GM21737 (cell line): Measurements from ENCODE around the gene ATXN10.
"Not testable (repeated sequence)": the region's sequence is repeated elsewhere in the genome, so short reads cannot be mapped to it uniquely, and the experiment has no call there.

Experiments used
- ATAC-seq: cut with Tn5 transposase; IDR thresholded peaks from one replicate; pipeline ENCODE4 v1.9.1; 2021; ENCODE audit warnings: mild to moderate bottlenecking, moderate library complexity; ENCODE audit not compliant: unreplicated experiment

ATXN10 gene

DNA sequence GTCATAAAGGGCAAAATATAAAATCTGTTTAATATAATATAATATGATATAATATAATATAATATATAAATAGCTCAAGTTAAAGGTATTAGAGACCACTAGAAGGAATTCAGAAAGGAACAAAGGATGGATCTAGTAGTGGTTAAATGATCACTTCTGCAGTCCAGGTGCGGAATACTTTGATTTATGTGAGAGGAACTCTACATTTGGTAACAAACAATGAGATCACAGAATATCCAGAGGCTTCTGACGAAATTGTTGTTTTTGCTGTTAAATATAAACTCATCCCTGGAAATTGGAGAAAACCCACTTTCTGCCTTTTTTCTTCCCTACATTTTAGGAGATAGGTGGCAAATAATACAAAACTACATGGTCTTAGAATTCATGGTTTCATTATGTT lies 36.0 kb downstream of the ATXN10 start:
- no peak for ATAC-seq

DNA sequence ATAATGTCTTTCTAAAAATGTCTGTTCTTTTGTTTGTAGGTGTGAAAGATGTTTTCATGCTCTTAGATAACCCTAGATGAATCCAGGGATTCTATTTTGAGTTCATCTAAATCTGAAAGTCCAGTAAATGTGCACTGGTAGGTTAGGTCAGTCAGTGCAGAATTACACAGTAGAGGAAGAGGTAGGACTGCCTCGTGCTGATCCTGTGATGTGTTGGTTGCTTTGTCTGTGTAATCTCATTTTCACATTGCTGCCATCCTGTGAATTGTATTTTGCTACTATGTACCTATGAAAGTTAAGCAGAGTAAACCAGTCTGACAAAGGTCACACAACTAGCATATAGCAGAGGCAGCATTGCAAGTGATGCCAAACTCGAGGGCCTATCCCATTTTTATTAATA lies 36.5 kb downstream of the ATXN10 start:
- ATAC-seq: no peak

DNA sequence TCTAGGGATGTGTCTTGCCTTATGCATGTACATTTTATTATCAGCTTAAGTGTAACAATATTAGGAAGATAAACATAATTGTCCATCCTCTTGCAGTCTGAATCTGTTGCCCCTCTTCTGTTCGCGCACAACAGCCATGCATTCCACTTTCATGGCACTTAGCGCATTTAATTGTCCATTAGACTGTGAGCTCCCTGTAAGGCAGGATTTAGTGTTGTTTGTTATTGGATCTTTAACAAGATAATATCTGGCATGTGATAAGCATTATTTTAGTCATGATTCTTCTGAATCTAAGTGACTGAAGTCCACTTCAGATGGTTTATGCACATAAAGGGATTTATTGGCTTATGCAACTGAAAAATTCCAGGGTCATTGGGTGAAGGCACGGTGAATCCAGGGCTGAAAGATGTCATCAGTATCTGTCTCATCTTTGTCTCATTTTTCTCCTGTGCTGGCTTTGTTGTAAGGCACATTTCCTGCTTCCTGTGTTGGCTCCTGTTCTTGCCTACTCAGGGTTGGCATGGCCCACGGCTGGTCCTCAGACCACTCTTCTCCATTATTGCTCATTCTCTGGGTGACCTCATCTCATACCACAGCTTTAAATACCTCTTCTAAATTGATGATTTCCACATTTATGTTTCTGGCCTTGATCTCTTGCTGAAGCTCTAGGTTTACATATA lies 37.6 kb downstream of the ATXN10 start:
- no peak for ATAC-seq

DNA sequence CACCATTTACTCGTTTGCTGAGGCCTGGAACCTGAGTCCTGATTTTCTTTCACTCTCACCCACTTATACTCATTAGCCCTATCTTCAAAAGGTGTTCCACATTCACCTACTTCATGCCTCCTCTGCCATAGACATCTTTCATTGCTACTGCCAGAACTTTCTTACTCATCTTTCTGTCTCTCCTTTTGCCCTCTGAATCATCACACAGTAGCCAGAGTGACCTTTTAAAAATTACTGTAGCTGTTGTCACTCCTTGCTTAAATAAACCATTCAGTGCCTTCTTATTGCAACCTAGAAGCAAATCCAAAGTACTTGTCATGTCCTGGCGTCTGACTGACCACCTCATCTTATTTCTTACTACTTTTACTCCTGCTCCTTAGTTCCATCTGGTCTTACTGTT lies 38.2 kb downstream of the ATXN10 start:
- no peak for ATAC-seq

DNA sequence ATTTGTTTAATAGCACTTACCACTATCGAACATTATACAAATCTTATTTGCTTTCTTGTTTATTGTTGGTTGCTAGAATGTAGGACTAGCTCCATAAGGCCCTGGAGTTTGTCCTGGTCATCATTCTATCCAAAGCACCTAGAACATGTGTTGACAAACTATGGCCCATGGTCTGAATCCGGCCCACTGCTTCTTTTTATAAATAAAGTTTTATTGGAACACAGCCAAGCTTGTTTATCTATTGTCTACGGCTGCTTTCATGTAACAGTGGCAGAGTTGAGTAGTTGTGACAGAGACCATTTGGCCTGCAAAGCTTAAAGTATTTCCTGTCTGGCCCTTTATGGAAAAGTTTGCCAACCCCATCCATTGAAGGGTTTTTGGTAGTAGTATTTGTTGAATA lies 38.8 kb downstream of the ATXN10 start:
- ATAC-seq: no peak

DNA sequence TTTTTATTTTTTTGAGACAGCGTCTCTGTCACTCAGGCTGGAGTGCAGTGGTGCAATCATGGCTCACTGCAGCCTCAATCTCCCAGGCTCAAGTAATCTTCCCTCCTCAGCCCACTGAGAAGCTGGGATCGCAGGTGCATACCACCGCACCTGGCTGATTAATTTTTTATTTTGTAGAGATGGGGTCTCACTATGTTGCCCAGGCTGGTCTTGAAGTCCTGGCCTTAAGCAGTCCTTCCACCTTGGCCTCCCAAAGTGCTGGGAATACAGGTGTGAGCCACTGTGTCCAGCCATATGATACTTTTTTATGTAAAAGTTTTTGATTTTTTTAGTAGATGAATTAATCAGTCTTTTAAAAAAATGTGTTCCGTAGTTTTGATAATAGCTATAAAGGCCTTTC lies 42.8 kb downstream of the ATXN10 start:
- not testable (repeated sequence) for ATAC-seq

DNA sequence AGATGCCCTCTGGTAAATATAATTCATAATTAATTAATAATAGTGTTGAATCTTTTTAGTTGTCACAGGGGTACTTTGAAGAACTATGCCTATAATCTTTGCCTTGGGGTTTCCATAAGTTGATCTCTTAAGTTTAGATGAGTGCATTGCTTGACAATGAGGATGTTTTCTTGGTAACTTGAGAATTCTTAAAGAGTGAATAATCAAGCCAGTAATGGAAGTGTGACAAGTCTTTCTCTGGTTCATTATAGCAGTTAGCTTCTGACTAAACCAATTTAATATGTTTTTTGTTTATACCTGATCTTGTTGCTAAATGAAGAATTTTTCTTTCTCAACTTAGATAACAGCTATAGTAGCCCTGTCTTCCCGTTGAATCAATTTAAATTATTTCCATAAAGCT lies 46.2 kb downstream of the ATXN10 start:
- ATAC-seq: no peak

DNA sequence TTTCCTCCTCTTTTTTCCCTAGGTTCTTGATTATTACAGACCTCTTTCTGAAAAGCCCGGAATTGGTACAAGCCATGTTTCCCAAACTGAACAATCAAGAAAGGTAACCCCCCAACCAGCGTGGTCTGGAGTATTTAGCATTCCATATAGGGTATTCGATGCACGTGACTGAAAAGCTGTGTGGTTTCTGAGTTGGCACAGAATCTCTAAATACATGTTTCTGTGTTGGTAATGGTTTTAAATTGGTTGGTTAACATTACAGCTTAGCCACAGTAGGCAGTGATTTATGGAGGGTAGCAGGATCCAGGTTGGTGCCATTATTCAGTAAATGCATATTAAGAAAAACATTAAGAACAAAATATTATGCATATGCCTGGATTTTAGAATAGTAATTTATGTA lies 46.8 kb downstream of the ATXN10 start:
- ATAC-seq: no peak

DNA sequence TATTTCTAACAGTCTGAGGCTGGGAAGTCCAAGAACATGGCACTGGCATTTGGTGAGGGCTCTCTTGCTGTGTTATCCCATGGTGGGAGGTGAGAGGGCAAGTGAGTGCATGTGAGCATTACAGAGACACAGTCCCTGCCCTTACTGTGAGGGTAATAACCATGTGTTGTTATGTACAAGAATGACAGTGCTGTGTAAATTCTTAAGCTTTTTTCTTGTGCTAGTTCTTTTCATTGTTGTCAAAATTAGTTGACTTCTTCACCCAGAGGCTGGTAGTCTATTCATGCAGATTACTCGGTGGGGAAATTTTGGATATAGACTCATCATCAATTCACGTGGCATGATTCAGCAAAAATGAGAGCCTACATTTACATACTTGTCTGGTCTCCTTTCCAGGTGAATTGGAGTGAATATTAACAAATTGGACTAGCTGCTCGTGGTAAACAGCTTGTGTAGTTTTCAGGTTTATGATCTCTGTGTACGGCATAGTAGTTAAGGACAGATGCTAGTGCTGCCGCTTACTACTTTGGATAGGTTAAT lies 49.3 kb downstream of the ATXN10 start:
- ATAC-seq: no peak

DNA sequence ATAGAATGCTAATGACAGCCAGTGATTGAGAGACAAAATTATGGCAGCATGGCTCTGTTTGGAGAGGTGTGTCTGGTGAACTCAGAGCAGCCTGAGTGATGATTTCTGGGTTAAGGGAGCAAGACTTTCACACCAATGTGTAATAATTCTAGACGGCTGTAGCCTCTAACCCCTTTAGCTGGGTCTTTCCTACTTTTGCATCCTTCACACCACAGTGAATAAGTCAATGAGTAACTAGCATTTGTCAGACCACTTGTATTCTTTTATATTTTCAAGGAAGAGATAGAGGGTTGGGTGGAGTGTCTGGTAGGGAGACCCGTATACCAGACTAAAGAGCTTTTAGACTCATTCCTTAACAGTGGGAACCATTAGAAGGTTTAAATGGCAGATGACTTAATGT lies 50.4 kb downstream of the ATXN10 start:
- ATAC-seq: no peak

DNA sequence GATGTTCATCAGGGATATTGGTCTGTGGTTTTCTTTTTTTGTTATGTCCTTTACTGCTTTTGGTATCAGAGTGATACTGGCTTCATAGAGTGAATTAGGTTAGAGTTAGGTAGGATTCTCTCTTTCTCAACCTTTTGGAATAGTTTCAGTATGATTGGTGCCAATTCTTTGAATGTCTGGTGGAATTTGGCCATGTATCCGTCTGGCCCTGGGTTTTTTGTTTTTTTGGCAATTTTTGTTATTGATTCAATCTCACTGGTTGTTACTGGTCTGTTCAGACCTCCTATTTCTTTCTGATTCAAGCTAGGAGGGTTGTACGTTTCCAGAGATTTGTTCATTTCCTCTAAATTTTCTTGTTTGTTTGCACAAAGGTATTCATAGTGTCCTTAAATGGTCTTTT lies 54.4 kb downstream of the ATXN10 start:
- ATAC-seq: no peak

DNA sequence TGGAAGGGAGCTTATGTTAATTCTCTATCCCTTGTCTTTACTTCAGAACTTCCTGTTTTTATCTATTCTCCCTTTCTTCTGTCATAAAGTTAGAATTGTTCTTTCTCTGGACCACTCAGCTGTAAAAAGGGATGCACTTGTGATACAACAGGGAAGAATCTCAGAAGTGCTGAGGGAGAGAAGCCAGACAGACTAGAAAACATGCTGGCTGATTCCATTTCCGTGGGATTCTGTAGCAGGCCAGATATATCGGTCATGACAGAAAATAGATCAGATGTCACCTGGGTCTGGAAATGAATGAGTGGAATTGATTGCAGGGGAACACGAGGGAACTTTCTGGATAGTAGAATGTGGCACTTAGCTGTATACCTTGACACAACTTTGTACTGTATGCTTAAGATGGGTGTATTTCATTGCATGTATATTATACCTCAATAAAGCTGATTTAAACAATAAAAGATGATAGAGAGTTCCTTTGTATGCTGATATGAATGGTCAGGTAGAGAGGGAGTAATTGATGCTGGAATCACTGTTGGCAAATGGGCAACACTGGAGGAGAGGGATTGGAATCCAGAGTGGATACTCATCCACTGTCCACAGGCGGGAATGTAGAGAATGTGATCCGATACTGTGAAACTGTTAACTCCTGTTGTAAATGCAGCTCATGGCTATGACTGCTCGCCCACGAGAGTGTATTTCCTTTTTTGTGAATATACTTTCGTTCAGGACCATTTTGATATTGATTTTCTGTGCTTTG lies 59.6 kb downstream of the ATXN10 start:
- no peak for ATAC-seq

DNA sequence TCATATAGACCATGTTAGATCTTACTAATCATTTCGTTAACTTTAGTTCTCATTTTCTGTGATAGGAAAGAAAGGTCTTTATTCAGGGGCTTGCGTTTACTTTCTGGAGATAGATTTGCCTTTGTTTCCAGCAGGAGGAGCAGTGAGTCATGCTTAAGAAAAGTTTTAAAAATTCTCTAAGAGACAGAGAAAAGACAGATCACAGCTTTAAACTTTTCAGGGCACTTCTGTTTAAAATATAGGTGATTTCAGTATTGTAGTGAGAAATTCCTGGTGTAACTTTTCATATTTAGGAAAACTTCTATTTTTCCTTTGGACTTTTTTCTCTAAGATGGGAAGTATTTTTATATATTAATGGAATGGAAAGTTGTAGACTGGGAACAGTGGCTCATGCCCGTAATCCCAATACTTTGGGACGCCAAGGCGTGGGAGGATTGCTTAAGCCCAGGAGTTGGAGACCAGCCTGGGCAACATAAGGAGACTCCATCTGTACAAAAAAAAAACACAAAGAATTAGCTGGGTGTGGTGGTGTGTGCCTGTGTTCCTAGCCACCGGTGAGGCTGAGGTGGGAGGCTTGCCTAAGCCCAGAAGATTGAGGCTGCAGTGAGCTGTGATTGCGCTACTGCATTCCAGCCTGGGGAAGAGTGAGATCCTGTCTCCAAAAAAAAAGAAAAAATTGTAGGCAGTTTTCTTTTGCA lies 60.3 kb downstream of the ATXN10 start:
- ATAC-seq: no peak

DNA sequence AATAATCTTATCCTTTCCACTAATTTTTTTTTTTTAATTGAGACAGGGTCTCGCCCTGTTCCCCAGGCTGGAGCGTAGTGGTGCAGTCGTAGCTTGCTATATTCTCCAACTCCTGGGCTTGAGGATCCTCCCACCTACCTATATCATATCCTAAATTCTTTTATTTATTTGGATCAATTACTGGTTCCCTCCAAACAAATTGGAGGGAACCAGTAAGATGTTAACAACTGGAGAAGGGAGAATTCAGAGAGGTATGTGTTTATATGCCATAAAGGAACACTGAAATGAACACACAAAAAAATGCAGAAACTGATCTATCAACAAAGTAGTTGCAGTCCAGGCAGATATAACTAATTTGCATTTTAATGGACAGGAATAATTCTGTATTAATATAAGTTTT lies 63.6 kb downstream of the ATXN10 start:
- no peak for ATAC-seq

DNA sequence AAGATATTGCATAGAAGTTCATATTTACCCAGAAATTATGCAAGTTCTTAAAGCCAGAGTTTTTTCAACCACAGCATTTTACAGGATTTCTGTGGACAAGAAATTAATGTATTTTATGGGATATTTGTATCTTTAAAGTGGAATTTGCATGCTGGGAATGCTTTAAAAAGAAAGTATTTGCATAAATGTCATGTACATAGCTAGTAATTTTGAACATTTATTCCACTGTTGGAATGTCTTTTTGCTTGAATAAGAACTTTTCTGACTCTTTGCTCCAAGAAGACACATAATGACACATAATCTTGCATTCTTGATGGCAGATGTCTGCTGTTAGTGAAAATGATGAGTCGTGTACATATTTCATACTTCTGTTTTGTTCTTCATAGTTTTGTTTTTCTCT lies 66.6 kb downstream of the ATXN10 start:
- no peak for ATAC-seq

DNA sequence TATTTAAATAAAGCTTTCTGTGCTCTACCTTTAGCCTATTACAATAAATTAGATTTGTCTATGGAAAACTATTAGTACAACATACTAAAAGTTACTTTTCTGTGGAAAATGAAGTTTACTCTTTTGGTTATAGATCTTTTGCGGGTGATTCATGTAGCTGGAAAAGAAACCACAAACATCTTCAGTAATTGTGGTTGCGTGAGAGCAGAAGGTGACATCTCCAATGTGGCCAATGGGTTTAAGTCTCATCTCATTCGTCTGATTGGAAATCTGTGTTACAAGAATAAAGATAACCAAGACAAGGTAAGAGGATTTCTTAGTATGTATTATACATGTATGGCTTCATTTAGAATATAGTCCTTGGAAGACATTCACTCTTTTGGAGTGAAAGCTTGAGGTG lies 68.6 kb downstream of the ATXN10 start:
- ATAC-seq: no peak

DNA sequence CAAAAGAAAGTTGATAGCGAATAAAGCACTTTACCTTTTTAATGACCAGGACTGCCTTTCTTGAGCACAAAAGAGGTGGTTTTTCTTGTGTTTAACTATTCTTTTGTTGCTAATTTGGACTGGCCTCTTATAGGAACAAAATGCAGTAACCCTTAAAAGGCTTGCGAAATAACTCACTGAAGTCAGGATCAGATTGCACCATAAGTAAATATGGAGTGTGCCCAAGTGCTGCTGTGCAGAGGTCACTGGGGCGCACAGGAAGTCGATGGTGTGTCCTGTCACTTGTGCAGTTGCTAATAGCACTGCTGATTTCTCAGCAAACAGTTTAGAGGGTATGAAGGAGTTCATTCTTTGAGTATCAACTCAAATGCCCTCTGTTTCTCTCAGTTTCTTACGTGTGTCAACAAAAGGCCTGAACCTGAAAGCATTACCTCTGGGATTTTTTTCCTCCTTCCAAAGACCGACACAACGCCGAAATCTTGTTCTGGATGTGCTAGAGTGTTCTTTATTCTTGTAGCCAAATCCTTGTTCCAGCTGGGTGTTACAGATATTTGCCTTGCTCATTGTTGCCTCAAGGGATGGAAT lies 71.3 kb downstream of the ATXN10 start:
- ATAC-seq: no peak

DNA sequence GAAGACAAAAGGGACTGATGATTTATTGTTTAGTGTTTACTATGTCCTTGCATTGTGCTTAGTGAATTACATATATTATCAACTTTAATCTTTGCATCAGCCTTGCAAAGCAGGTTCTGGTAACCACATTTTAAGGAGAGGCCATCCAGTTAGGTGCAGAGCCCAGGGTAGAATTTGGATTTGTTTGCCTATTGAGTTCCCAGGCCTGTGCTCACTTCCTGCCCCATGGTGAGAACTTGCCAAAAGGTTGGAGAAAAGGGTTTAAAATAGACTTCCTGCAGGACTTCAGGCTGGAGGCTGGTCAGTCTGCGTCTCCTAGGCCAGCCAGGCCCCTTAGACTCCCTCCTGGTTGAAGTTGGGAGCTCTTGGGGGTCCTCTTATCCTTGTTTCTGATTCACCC lies 72.1 kb downstream of the ATXN10 start:
- ATAC-seq: no peak

DNA sequence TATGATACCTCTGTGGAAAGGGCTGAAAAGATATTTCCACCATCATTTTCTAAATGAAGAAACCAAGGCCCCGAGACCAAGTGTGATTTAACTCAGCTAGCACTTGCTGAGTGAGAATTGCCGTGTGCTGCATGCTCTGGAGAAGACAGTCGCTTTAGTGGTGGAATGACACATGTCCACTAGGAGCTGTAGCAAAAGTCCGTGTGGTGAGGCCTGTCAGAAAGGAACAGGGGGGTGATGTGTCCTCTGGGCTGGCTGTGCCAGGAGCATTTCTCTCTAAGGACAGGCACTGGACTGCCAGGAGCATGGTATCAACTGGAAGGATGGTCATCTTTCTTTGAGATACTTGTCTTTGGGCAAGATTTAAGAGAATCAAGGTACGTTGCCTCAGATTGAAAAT lies 72.8 kb downstream of the ATXN10 start:
- ATAC-seq: no peak

DNA sequence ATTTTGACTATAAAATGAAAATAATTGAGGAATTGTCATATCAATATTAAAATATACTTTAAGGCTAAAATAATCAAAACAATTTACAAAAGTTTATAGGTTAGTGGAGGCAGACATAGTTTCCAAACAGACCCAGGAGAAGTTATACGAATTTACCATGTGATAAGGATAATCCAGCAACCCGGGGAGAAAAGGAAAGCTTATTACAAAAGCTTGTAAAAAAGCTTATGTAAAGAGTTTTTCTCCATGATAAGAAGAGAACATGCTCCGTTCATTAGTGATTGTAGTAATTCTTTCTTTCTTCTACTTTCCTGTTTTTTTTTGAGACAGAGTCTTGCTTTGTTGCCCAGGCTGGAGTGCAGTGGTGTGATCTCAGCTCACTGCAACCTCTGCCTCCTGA lies 79.0 kb downstream of the ATXN10 start:
- no peak for ATAC-seq

DNA sequence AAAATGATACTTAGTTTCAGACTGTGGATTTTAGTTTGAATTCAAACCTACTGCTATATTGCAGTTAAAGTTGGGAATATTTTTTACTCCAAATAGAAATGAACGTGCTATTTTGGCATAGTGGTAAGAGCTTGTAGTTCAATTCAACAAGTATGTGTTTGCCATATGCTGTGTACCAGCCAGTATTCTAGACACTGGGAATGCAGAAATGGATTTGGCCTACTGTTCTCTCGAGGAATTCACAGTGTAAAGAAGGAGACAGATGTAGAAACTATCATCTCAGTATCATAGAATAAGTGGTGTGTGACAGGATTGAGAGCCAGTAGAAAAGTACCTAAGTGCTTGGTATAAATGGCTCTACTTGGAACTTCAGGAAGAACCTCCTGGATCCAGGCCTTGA lies 80.4 kb downstream of the ATXN10 start:
- no peak for ATAC-seq

DNA sequence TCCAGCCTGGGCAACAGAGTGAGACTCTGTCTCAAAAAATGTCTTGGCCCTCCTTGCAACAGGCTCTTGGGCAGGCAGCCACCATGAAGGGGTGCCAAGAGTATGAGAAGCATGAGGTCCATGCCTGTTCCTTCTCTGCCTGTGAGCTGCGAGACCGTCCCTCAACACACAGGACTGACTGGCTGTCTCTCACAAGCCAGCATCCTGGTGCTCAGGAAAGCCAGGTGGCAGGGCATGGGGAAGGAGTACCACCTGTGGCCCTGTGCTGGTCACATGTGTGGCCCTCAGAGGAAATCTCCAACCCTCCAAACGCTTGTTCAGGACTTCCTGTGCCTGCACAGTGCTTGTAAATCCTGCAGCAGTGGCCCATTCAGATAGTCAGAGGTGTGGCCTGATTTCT lies 83.2 kb downstream of the ATXN10 start:
- no peak for ATAC-seq
